Measurements from ENCODE around the gene UNK.
"Not testable (repeated sequence)": the region's sequence is repeated elsewhere in the genome, so short reads cannot be mapped to it uniquely, and the experiment has no call there.

Gene UNK

DNA sequence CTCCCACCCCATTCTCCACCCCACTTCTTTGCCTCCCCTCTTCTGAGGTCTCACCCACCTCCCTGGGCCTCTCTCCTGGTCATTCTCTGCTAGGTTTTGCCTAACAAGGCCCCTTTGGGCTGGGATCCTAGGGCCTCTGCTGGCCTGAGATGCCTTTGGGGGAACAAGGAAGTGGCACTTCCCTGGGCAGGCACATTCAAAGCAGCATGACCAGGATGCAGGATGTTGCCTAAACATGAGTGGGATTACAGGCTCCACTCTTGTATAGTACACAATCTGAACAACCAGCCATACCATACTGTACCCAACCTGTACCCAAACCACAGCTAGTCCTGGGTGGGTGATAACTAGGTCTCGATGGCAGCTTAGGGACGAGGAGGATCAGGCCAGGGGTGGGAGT lies 28.6 kb upstream of the UNK start:
- no peak overlapping the region for H3K27ac ChIP-seq (ENCODE audit: low read length)
- H3K4me1 ChIP-seq (ENCODE audit: control insufficient read depth, insufficient read depth, low read length) = peaks cover 18% of the 10 kb centered on the region
- no peak overlapping the region for H3K4me3 ChIP-seq (ENCODE audit: low read length in 2 of 2)
- H3K36me3 ChIP-seq (ENCODE audit: control insufficient read depth in 2 of 2, insufficient read depth in 2 of 2, low read length in 2 of 2) = peaks cover 2 to 3% of the 10 kb centered on the region in 2 donors
- H3K9me3 ChIP-seq (ENCODE audit: control insufficient read depth in 2 of 2, low read length in 2 of 2) = no peaks in the 10 kb centered on the region
- peak overlapping the region in 1 of 2 donors; percentile 22 for H3K9ac ChIP-seq (ENCODE audit: low read length in 2 of 2)
- H3K27me3 ChIP-seq (ENCODE audit: control insufficient read depth in 1 of 2, insufficient read depth in 2 of 2, low read length in 2 of 2) = no peaks in the 10 kb centered on the region

DNA sequence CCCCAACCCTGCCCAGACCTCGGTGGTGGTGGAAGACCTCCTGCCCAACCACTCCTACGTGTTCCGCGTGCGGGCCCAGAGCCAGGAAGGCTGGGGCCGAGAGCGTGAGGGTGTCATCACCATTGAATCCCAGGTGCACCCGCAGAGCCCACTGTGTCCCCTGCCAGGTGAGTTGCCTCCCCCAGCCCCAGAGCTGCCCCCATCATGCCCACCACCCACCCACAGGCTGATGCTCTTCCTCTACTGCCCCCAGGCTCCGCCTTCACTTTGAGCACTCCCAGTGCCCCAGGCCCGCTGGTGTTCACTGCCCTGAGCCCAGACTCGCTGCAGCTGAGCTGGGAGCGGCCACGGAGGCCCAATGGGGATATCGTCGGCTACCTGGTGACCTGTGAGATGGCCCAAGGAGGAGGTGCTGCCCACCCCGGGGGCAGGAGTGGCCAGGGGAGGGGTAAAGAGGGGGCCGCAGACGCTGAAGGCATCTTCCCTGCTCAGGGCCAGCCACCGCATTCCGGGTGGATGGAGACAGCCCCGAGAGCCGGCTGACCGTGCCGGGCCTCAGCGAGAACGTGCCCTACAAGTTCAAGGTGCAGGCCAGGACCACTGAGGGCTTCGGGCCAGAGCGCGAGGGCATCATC lies 28.0 kb upstream of the UNK start:
- Histone ChIP-seq H3K36me3 (ENCODE audit: control insufficient read depth in 2 of 2, insufficient read depth in 2 of 2, low read length in 2 of 2) (peaks cover 2 to 3% of the 10 kb centered on the region in 2 donors), H3K9ac (ENCODE audit: low read length in 2 of 2) (peak overlapping the region in 1 of 2 donors; percentile 22), H3K9me3 (ENCODE audit: control insufficient read depth in 2 of 2, low read length in 2 of 2) (no peaks in the 10 kb centered on the region), H3K27me3 (ENCODE audit: control insufficient read depth in 1 of 2, insufficient read depth in 2 of 2, low read length in 2 of 2) (no peaks in the 10 kb centered on the region), H3K4me1 (ENCODE audit: control insufficient read depth, insufficient read depth, low read length) (peaks cover 18% of the 10 kb centered on the region), H3K27ac (ENCODE audit: low read length) (no peak overlapping the region), H3K4me3 (ENCODE audit: low read length in 2 of 2) (no peak overlapping the region)

DNA sequence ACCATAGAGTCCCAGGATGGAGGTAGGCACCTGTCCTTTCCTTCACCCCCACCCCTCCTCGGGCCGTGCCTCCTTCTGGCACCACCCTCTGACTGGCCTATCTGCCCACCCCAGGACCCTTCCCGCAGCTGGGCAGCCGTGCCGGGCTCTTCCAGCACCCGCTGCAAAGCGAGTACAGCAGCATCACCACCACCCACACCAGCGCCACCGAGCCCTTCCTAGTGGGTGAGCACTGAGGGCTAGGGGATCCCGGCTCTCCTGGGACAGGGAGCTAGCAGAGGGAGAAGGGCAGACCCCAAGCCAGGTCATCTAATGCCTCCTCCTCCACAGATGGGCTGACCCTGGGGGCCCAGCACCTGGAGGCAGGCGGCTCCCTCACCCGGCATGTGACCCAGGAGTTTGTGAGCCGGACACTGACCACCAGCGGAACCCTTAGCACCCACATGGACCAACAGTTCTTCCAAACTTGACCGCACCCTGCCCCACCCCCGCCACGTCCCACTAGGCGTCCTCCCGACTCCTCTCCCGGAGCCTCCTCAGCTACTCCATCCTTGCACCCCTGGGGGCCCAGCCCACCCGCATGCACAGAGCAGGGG lies 27.4 kb upstream of the UNK start:
- Histone ChIP-seq H3K9me3 (ENCODE audit: control insufficient read depth in 2 of 2, low read length in 2 of 2) (no peaks in the 10 kb centered on the region), H3K27me3 (ENCODE audit: control insufficient read depth in 1 of 2, insufficient read depth in 2 of 2, low read length in 2 of 2) (no peaks in the 10 kb centered on the region), H3K4me1 (ENCODE audit: control insufficient read depth, insufficient read depth, low read length) (peaks cover 18% of the 10 kb centered on the region), H3K36me3 (ENCODE audit: control insufficient read depth in 2 of 2, insufficient read depth in 2 of 2, low read length in 2 of 2) (peaks cover 2 to 3% of the 10 kb centered on the region in 2 donors), H3K4me3 (ENCODE audit: low read length in 2 of 2) (no peak overlapping the region), H3K27ac (ENCODE audit: low read length) (no peak overlapping the region), H3K9ac (ENCODE audit: low read length in 2 of 2) (no peak overlapping the region)

DNA sequence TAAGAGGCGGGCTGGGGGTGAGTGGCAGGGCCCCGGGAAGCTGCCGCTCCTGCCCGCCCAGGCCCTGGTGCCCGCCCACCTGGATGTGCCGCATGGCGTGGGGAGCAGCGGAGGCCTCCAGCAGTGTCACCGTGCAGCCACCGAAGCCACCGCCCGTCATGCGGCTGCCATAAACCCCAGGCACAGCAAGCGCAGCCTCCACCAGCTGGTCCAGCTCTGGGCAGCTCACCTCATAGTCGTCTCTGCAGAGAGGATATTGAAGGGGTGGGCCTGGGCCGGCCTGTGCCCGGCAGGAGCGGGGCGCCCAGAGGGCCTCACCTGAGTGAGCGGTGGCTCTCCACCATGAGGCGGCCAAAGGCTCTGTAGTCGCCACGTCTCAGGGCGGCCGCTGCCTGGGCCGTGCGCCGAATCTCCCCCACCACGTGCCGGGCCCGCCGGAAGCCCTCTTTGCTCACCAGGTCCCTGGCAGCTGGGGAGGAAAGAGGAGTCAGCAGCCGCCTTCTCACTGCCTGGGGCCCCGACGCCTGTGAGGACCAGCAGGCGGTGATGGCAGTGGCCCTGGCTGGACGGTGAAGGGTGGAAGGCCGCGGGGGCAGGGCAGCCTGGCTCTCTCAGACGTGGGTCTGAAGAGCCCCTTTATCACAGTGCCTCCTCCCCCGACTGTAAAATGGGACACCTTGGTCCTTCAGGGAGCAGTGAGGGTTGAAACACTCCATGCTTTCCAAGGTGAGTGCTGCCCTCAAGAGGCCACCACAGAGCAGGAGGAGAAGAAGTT lies 26.3 kb upstream of the UNK start:
- Histone ChIP-seq H3K4me1 (ENCODE audit: control insufficient read depth, insufficient read depth, low read length) (peaks cover 15% of the 10 kb centered on the region), H3K9me3 (ENCODE audit: control insufficient read depth in 2 of 2, low read length in 2 of 2) (no peaks in the 10 kb centered on the region), H3K36me3 (ENCODE audit: control insufficient read depth in 2 of 2, insufficient read depth in 2 of 2, low read length in 2 of 2) (peaks cover 3 to 5% of the 10 kb centered on the region in 2 donors), H3K9ac (ENCODE audit: low read length in 2 of 2) (no peak overlapping the region), H3K27ac (ENCODE audit: low read length) (no peak overlapping the region), H3K4me3 (ENCODE audit: low read length in 2 of 2) (no peak overlapping the region), H3K27me3 (ENCODE audit: control insufficient read depth in 1 of 2, insufficient read depth in 2 of 2, low read length in 2 of 2) (no peaks in the 10 kb centered on the region)

DNA sequence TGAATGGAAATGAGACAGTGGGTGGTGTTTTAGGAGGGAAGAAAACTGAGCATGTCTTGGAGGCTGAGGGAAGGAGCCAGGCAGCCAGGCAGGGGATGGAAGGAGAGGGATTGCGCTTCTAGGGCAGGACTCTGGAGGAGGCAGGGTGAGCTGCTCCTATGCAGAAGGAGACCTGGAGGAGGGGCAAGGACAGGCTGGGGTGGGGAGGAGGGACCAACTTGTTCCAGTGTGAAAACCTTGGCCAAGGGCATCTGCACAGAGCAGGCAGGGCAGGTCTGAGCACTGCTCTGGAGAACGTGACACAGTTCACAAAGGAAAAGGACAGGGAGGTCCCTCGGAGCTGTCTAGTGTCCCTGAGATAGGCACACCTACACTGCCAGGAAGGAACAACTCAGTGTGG lies 25.1 kb upstream of the UNK start:
- peaks cover 3 to 5% of the 10 kb centered on the region in 2 donors for H3K36me3 ChIP-seq (ENCODE audit: control insufficient read depth in 2 of 2, insufficient read depth in 2 of 2, low read length in 2 of 2)
- no peaks in the 10 kb centered on the region for H3K9me3 ChIP-seq (ENCODE audit: control insufficient read depth in 2 of 2, low read length in 2 of 2)
- peaks cover 15% of the 10 kb centered on the region for H3K4me1 ChIP-seq (ENCODE audit: control insufficient read depth, insufficient read depth, low read length)
- no peak overlapping the region for H3K27ac ChIP-seq (ENCODE audit: low read length)
- no peak overlapping the region for H3K4me3 ChIP-seq (ENCODE audit: low read length in 2 of 2)
- no peak overlapping the region for H3K9ac ChIP-seq (ENCODE audit: low read length in 2 of 2)
- H3K27me3 ChIP-seq (ENCODE audit: control insufficient read depth in 1 of 2, insufficient read depth in 2 of 2, low read length in 2 of 2) = no peaks in the 10 kb centered on the region

DNA sequence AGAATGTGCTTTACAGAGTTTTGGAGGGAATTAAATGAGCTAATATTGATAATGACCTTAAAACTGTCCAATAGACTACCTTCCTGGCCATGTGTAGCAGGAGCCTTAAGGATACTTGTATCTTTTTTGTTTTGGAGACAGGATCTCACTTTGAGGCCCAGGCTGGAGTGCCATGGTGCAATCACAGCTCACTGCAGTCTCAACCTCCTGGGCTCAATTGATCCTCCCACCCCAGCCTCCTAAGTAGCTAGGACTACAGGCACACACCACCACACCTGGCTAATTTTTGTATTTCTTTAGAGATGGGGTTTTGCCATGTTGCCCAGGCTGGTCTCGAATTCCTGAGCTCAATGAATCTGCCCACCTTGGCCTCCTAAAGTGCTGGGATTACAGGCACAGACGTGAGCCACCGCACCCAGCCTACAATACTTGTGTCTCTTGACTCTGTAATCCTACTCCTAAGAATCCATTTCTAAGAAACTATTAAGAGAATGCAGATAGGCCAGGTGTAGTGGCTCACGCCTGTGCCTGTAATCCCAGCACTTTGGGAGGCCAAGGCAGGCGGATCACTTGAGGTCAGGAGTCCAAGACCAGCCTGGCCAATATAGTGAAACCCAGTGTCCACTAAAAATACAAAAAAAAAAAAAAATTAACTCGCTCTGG lies 24.5 kb upstream of the UNK start:
- H3K4me1 ChIP-seq (ENCODE audit: control insufficient read depth, insufficient read depth, low read length) = peaks cover 17% of the 10 kb centered on the region
- H3K4me3 ChIP-seq (ENCODE audit: low read length in 2 of 2); H3K27me3 ChIP-seq (ENCODE audit: control insufficient read depth in 1 of 2, insufficient read depth in 2 of 2, low read length in 2 of 2); H3K27ac ChIP-seq (ENCODE audit: low read length); H3K9me3 ChIP-seq (ENCODE audit: control insufficient read depth in 2 of 2, low read length in 2 of 2); H3K36me3 ChIP-seq (ENCODE audit: control insufficient read depth in 2 of 2, insufficient read depth in 2 of 2, low read length in 2 of 2); H3K9ac ChIP-seq (ENCODE audit: low read length in 2 of 2): not testable (repeated sequence)

DNA sequence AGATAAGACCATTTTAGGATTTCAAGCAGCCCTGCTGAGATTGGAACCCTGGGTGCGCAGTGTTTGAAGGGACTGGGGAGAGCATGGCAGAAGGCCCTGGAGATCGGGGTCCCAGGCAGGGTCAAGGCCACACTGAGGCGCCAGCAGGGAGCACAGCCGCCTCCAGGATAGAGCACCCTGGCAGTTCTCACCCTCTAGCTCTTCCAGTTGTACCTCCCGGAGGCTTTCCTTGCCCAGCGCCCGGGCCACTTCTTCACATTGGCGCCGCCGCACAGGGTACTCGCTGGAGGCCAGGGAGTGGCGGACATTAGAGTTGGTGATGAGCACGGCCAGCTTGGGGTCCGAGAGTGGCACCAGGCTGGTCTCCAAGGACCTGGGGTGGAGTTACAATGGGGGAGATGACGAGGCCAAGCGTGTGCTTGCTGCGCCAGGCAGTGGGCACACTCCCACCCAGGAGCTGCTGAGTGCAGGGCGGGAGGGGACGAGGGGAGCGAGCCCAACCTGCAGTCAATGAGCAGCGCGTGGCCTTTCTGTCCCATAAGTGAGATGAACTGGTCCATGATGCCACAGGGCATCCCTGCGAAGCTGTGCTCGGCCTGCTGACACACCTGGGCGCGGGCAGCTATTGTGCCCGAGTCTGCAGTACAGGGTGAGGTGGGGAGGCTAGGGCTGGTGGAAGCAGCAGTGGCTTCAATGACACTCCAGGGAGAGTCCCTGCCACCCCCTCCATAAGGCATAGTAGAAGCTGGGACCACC lies 21.9 kb upstream of the UNK start:
- Histone ChIP-seq H3K27me3 (ENCODE audit: control insufficient read depth in 1 of 2, insufficient read depth in 2 of 2, low read length in 2 of 2) (no peaks in the 10 kb centered on the region), H3K4me3 (ENCODE audit: low read length in 2 of 2) (no peak overlapping the region), H3K36me3 (ENCODE audit: control insufficient read depth in 2 of 2, insufficient read depth in 2 of 2, low read length in 2 of 2) (peaks cover 2 to 5% of the 10 kb centered on the region in 2 donors), H3K27ac (ENCODE audit: low read length) (no peak overlapping the region), H3K9me3 (ENCODE audit: control insufficient read depth in 2 of 2, low read length in 2 of 2) (no peaks in the 10 kb centered on the region), H3K4me1 (ENCODE audit: control insufficient read depth, insufficient read depth, low read length) (peaks cover 21% of the 10 kb centered on the region), H3K9ac (ENCODE audit: low read length in 2 of 2) (no peak overlapping the region)

DNA sequence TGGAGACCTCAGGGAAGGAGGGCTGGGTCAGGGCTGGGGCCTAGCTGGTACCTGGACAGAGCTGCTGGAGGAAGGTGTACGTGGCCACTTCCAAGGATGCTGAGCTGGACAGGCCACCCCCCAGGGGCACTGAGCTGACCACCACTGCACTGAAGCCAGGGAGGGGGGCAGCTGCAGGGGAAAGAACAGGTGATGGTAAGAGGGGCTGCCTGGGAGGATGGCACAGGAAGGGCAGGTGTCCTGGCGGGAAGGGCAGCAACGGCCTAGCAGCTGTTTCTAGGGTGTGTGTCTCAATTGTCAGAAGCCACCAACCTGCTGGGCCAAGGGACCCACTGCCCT lies 21.4 kb upstream of the UNK start:
- H3K4me3 ChIP-seq (ENCODE audit: low read length in 2 of 2) = no peak overlapping the region
- H3K27me3 ChIP-seq (ENCODE audit: control insufficient read depth in 1 of 2, insufficient read depth in 2 of 2, low read length in 2 of 2) = no peaks in the 10 kb centered on the region
- H3K27ac ChIP-seq (ENCODE audit: low read length) = no peak overlapping the region
- peaks cover 21% of the 10 kb centered on the region for H3K4me1 ChIP-seq (ENCODE audit: control insufficient read depth, insufficient read depth, low read length)
- H3K9me3 ChIP-seq (ENCODE audit: control insufficient read depth in 2 of 2, low read length in 2 of 2) = no peaks in the 10 kb centered on the region
- H3K9ac ChIP-seq (ENCODE audit: low read length in 2 of 2) = no peak overlapping the region
- H3K36me3 ChIP-seq (ENCODE audit: control insufficient read depth in 2 of 2, insufficient read depth in 2 of 2, low read length in 2 of 2) = peaks cover 0 to 5% of the 10 kb centered on the region in 2 donors

DNA sequence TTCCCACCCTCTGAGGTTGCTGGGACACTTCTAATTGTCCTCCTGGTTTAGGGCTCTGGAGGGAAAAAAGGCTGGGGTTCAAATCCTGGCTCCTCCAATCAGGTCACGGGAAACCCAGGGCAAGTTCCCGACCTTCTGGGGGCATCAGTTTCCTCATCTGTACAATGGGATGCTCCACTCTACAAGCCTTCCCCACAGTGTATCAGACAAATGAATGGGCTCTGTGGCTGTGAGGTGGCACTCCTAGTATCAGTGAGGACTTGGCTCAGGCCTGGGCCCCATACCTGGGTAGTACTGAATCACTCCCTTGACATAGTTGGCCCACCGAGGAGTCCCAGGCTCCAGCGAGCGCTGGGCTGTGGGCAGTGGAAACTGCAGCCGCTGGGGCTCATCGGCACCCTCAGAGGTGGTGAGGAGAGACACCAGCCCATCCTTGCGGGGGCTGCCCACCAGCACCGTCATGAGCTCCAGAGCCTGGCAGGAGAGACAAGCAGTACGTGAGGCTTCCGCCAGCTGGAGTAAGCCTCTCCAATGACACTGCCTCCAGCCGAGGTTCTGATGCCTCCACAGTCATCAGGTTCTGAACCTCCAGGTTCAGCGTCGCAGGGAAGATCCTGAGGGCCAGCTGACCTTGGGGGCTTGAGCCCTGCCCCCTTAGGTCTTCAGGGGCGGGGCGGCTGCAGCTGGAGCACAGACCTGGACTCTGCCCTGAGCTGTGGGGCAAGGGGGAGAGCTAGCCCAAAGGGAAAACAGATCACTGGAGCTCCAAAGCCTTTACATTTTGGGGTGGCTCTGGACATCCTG lies 20.8 kb upstream of the UNK start:
- Histone ChIP-seq H3K4me1 (ENCODE audit: control insufficient read depth, insufficient read depth, low read length) (peaks cover 21% of the 10 kb centered on the region), H3K36me3 (ENCODE audit: control insufficient read depth in 2 of 2, insufficient read depth in 2 of 2, low read length in 2 of 2) (peaks cover 0 to 5% of the 10 kb centered on the region in 2 donors), H3K27ac (ENCODE audit: low read length) (no peak overlapping the region), H3K4me3 (ENCODE audit: low read length in 2 of 2) (peak overlapping the region; percentile 76 to 77), H3K9me3 (ENCODE audit: control insufficient read depth in 2 of 2, low read length in 2 of 2) (no peaks in the 10 kb centered on the region), H3K27me3 (ENCODE audit: control insufficient read depth in 1 of 2, insufficient read depth in 2 of 2, low read length in 2 of 2) (no peaks in the 10 kb centered on the region), H3K9ac (ENCODE audit: low read length in 2 of 2) (peak overlapping the region; percentile 68 to 81)

DNA sequence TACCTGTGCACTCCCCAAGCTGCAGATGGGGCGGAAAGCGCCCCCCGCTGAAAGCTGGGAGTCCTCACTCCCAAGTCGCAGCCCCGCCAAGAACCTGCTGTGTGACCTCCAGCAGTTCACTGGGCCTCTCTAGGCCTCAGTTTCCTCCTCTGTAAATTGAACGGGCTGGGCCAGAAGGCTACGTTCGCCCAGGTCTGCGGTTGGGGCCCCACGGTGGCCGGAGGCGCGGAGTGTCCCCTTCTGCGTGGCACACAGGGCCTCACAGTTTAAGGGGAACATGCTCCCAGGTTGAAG lies 20.2 kb upstream of the UNK start:
- H3K9ac ChIP-seq (ENCODE audit: low read length in 2 of 2) = peak overlapping the region; percentile 68 to 81
- no peaks in the 10 kb centered on the region for H3K27me3 ChIP-seq (ENCODE audit: control insufficient read depth in 1 of 2, insufficient read depth in 2 of 2, low read length in 2 of 2)
- peaks cover 0 to 5% of the 10 kb centered on the region in 2 donors for H3K36me3 ChIP-seq (ENCODE audit: control insufficient read depth in 2 of 2, insufficient read depth in 2 of 2, low read length in 2 of 2)
- H3K27ac ChIP-seq (ENCODE audit: low read length) = peak overlapping the region; percentile 70
- peak overlapping the region; percentile 76 to 77 for H3K4me3 ChIP-seq (ENCODE audit: low read length in 2 of 2)
- H3K9me3 ChIP-seq (ENCODE audit: control insufficient read depth in 2 of 2, low read length in 2 of 2) = no peaks in the 10 kb centered on the region
- peaks cover 21% of the 10 kb centered on the region for H3K4me1 ChIP-seq (ENCODE audit: control insufficient read depth, insufficient read depth, low read length)

Measured in stomach smooth muscle (tissue), 2 donors.